Ishikawa (cell line): ENCODE results near the gene KBTBD3.

ENCODE experiments used
- CEBPB ChIP-seq: IDR thresholded peaks from 2 replicates; pipeline ENCODE4 v1.6.1; 2012
- CREB1 ChIP-seq: IDR thresholded peaks from 2 replicates; pipeline ENCODE4 v1.6.1; 2012; ENCODE audit warnings: low read depth
- EGR1 ChIP-seq: IDR thresholded peaks from 2 replicates; pipeline ENCODE4 v1.6.1; 2012
- EP300 ChIP-seq: IDR thresholded peaks from 2 replicates; pipeline ENCODE4 v1.6.1; 2012; ENCODE audit warnings: borderline replicate concordance
- FOXM1 ChIP-seq: IDR thresholded peaks from 2 replicates; pipeline ENCODE4 v1.6.1; 2012; ENCODE audit warnings: low read depth, borderline replicate concordance
- MAX ChIP-seq: IDR thresholded peaks from 2 replicates; pipeline ENCODE4 v1.6.1; 2012
- NFIC ChIP-seq: IDR thresholded peaks from 2 replicates; pipeline ENCODE4 v1.6.1; 2012
- RAD21 ChIP-seq: IDR thresholded peaks from 2 replicates; pipeline ENCODE4 v1.6.1; 2012; ENCODE audit warnings: low read depth
- TAF1 ChIP-seq: IDR thresholded peaks from 2 replicates; pipeline ENCODE4 v1.6.1; 2012; ENCODE audit warnings: low read depth, mild to moderate bottlenecking
- TCF12 ChIP-seq: IDR thresholded peaks from 2 replicates; pipeline ENCODE4 v1.6.1; 2012; ENCODE audit warnings: low read depth
- TEAD4 ChIP-seq: IDR thresholded peaks from 2 replicates; pipeline ENCODE4 v1.6.1; 2012
- YY1 ChIP-seq: IDR thresholded peaks from 2 replicates; pipeline ENCODE4 v1.6.1; 2012; ENCODE audit warnings: low read depth
- ZBTB7A ChIP-seq: IDR thresholded peaks from 2 replicates; pipeline ENCODE4 v1.6.1; 2012; ENCODE audit warnings: low read depth
- TF ChIP-seq, protein P1 (sequence below): IDR thresholded peaks from 2 replicates; pipeline ENCODE4 v1.6.1; 2012; ENCODE audit warnings: low read depth, mild to moderate bottlenecking
- TF ChIP-seq, protein P2 (sequence below): IDR thresholded peaks from 2 replicates; pipeline ENCODE4 v1.6.1; 2012

KBTBD3 gene

GRCh38 chr11:106051103-106051502 is 26.0 kb downstream of the KBTBD3 start:
- TF ChIP-seq RAD21 (no peak), MAX (no peak), NFIC (no peak), TEAD4 (no peak), EP300 (no peak), YY1 (no peak), FOXM1 (no peak), EGR1 (no peak), TAF1 (no peak), ZBTB7A (no peak), CREB1 (no peak), CEBPB (no peak)
- TF ChIP-seq, protein P1, sequence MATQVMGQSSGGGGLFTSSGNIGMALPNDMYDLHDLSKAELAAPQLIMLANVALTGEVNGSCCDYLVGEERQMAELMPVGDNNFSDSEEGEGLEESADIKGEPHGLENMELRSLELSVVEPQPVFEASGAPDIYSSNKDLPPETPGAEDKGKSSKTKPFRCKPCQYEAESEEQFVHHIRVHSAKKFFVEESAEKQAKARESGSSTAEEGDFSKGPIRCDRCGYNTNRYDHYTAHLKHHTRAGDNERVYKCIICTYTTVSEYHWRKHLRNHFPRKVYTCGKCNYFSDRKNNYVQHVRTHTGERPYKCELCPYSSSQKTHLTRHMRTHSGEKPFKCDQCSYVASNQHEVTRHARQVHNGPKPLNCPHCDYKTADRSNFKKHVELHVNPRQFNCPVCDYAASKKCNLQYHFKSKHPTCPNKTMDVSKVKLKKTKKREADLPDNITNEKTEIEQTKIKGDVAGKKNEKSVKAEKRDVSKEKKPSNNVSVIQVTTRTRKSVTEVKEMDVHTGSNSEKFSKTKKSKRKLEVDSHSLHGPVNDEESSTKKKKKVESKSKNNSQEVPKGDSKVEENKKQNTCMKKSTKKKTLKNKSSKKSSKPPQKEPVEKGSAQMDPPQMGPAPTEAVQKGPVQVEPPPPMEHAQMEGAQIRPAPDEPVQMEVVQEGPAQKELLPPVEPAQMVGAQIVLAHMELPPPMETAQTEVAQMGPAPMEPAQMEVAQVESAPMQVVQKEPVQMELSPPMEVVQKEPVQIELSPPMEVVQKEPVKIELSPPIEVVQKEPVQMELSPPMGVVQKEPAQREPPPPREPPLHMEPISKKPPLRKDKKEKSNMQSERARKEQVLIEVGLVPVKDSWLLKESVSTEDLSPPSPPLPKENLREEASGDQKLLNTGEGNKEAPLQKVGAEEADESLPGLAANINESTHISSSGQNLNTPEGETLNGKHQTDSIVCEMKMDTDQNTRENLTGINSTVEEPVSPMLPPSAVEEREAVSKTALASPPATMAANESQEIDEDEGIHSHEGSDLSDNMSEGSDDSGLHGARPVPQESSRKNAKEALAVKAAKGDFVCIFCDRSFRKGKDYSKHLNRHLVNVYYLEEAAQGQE: no peak
- TF ChIP-seq, protein P2, sequence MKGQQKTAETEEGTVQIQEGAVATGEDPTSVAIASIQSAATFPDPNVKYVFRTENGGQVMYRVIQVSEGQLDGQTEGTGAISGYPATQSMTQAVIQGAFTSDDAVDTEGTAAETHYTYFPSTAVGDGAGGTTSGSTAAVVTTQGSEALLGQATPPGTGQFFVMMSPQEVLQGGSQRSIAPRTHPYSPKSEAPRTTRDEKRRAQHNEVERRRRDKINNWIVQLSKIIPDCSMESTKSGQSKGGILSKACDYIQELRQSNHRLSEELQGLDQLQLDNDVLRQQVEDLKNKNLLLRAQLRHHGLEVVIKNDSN: no peak

DNA sequence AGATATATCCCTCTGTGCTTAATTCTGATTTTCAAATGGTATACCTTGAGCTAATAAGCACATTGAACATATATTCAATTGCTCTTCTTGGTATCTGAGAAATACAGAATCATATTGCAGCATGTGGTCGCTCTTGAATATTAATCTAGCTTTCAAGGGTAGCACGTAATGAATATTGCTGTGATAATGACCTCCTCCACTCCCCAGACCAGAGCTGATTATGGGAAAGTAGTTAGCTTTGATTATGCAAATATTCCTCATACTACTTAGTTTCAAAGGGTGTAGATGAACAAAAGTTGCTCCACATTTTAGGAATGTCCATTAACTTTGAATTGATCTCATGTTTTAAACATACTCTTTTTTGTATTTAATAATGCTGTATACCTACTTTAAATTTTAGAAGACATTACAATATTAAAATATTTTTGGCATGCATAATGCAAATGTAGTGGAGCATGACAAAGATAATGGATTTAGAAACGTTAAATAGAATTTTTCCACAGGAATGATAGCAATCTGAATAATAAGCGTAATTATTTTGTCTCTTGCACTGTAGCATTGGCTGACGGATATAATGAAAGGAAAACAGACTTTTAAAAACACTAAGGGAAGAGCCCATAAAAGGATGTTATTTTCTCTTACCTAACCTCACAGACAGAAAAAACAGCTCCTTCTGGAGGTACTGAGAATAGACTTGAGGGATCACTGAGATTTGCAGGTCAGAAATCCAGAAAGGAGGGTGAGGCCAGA is 27.2 kb downstream of the KBTBD3 start:
- no peak for TF ChIP-seq MAX
- no peak for TF ChIP-seq RAD21
- TF ChIP-seq FOXM1: no peak
- no peak for TF ChIP-seq CREB1
- TF ChIP-seq YY1: no peak

GRCh38 chr11:106047631-106048030 is 29.5 kb downstream of the KBTBD3 start:
- TF ChIP-seq EGR1 (no peak), YY1 (no peak), TCF12 (no peak), EP300 (no peak), ZBTB7A (no peak), CREB1 (no peak), MAX (no peak), TAF1 (no peak), FOXM1 (no peak), CEBPB (no peak), RAD21 (no peak), NFIC (no peak), TEAD4 (no peak)
- TF ChIP-seq, protein P1: no peak
- TF ChIP-seq, protein P2: no peak

DNA sequence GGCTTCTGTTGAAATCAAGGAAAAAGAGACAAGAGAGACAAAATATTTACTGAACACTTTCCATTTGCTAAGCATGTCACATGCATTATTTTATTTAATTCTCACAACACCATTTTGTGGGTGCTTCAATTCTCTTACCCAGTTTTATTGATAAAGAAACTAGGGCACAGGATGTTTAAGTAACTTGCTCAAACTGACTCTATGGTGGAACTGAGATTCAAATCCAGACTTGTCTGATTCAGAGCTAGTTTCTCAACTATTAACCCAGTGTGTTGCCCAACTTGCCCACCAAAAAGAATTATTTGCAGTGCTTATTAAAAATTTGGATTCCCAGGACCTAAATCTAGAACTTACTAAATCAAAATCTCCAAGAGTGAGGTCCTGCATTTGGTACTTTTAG is 33.6 kb downstream of the KBTBD3 start:
- TF ChIP-seq EGR1 (no peak), CEBPB (no peak), CREB1 (no peak), NFIC (no peak), MAX (no peak), RAD21 (no peak), YY1 (no peak), TEAD4 (no peak), FOXM1 (no peak), TAF1 (no peak), EP300 (no peak), TCF12 (no peak), ZBTB7A (no peak)
- TF ChIP-seq, protein P2: no peak
- TF ChIP-seq, protein P1: no peak
